ENCODE measurements around the gene KCNIP3. TPM values are rescaled to one million over a fixed set of nuclear protein-coding genes. Genes with fewer than 3 reads are reported as not detected.

Gene KCNIP3
- 10 to 100 TPM in 1 of 3 donors, 1 to 10 TPM in 2; 3.0 to 12.5 (median 4.1) TPM for total RNA-seq
- long read RNA-seq, donor 1, transcript KCNIP3-205 (8 exons, 985 nt), result major isoform, 6 of 14 reads
- long read RNA-seq, donor 1, partial matches to known transcripts, result 0 of 14 reads
- long read RNA-seq, donor 1, other reads (novel, unspliced or antisense), result 8 of 14 reads
- long read RNA-seq, donor 2, partial matches to known transcripts, result 1 of 1 reads
- long read RNA-seq, donor 2, other reads (novel, unspliced or antisense), result 0 of 1 reads

- Histone ChIP-seq H3K4me1 (ENCODE audit: low read depth) (peaks cover 4% of the 10 kb centered on the region), H3K9me3 (no peaks in the 10 kb centered on the region), H3K4me3 (no peak within 1 kb of the TSS), H3K36me3 (ENCODE audit: low read depth) (no peaks in the 10 kb centered on the region)
- intact Hi-C loops (cut with DNase I, micrococcal nuclease), result no loop called here
- TF ChIP-seq CTCF (IDR thresholded peaks at IDR 0.05), result no peak
- DNase-seq (peak in 2 of 3 donors; percentile 46 to 58), ATAC-seq (peak; percentile 60)
These were observed at the start of gene KCNIP3 for GRCh38 chr2:95296880-95297487. Gene KCNIP3, plus strand, starts transcription at chr2:95297347. Its CDS starts 92 bp downstream, at chr2:95297439.

DNA sequence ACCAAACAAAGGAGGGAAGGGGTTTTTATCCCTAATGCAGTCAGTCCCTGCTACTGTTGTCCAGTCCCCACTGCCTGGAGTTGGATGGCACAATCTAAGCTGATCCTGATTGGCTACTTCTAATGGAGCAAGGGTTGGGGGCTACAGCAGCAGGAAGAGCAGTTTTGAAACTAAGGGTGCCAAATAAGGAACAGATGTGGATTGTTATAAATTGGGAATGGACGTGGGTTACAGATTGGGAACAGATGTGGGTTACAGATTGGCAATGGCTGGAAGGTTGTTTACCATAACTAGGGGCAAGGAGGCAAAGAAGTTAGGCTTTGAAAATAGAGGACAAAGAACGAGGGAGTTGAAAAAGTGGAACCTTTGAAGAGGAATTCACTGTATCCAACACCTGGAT, 38.9 kb upstream of the KCNIP3 start:
- Histone ChIP-seq H3K4me1 (ENCODE audit: low read depth) (no peaks in the 10 kb centered on the region), H3K9me3 (peaks cover 8% of the 10 kb centered on the region), H3K4me3 (no peak overlapping the region), H3K36me3 (ENCODE audit: low read depth) (no peaks in the 10 kb centered on the region)
- DNase-seq (no peak), ATAC-seq (no peak)
- intact Hi-C loops (cut with DNase I, micrococcal nuclease), result no loop called here
- TF ChIP-seq CTCF (IDR thresholded peaks at IDR 0.05), result no peak

DNA sequence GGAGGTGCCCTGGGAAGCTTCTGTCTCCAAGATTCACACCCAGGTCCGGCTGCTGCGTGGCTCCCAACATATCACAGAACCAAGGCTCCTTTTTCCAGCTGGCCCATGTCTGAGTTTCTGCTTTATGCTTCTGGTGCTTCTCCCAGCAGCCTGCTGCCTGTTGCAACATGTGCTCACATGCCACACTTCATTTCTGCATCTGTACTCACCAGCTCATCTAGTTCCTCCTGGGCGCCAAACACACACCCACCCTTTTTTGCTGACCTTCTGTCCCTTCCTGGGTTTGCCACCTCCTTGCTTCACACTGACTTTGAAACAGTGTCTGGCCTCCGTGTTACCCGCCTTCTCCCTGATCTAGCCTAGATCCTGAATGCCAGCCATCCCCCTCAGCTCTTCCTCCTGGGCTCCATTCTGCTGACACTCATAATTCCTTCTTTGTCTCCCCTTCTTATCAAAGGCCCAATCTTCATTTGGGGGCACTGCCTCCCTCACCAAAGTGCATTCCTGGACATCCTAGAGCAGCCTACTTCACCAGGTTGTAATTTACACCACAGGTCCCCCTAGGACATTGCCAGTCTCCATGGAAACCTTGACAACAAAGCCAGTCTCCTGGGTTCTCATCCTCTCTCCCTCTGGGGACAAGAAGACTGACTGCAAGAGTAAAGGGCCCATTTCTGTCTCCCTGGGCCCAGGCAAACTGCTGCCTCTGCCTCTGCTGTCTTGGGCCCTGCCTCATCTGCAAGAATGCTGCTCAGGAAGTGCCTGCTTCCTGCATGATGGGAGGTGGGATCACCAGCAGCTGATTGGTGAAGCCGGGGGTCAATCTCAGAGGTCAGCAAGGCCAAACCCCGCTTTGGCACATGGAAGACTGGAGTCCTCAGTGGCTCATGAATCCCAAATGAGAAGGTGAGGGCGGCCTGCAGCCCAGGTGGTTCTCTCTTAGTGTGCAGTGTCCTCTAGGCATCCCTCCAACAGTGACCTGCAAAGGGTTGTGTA, 36.8 kb upstream of the KCNIP3 start:
- Histone ChIP-seq H3K36me3 (ENCODE audit: low read depth) (no peaks in the 10 kb centered on the region), H3K4me1 (ENCODE audit: low read depth) (no peaks in the 10 kb centered on the region), H3K4me3 (no peak overlapping the region), H3K9me3 (peaks cover 8% of the 10 kb centered on the region)
- intact Hi-C loops (cut with DNase I, micrococcal nuclease), result no loop called here
- ATAC-seq (peak; percentile 23), DNase-seq (no peak)
- TF ChIP-seq CTCF (IDR thresholded peaks at IDR 0.05), result no peak

- no peaks in the 10 kb centered on the region for H3K4me1 ChIP-seq (ENCODE audit: low read depth)
- intact Hi-C loops (cut with DNase I, micrococcal nuclease), result no loop called here
- no peak overlapping the region for H3K4me3 ChIP-seq
- no peaks in the 10 kb centered on the region for H3K36me3 ChIP-seq (ENCODE audit: low read depth)
- DNase-seq (no peak), ATAC-seq (no peak)
- H3K9me3 ChIP-seq, result peaks cover 8% of the 10 kb centered on the region
- no peak for TF ChIP-seq CTCF (IDR thresholded peaks at IDR 0.05)
These were observed 35.5 kb upstream of the KCNIP3 start for GRCh38 chr2:95261602-95262001.

DNA sequence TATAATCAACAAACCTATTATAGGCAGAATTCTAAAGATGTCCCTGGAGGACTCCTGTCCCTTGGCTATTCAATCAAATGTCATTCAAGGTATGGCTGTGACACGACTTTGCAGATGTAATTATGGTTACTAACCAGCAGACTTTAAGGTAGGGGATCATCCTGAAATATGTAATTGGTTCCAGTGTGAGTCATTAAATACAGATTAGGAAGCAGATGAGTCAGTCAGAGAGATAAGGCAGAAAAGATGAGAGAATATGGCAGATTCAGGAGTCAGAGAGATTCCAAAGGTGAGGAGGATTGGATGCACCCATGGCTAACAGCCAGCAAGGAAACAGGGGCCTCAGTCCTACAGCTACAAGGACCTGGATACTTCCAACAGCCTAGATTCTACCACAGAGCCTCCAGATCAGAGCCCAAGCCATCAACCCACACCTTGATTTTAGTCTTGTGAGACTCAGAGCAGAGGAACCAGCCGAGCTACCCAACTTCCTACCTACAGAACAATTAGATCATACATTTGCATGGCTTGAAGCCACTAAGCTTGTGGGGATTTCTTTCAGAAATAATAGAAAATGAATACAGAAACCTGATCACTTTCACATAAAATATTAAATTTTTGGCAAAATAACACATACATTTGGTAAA, 34.1 kb upstream of the KCNIP3 start:
- no peaks in the 10 kb centered on the region for H3K4me1 ChIP-seq (ENCODE audit: low read depth)
- no peaks in the 10 kb centered on the region for H3K36me3 ChIP-seq (ENCODE audit: low read depth)
- DNase-seq, result no peak
- no peaks in the 10 kb centered on the region for H3K9me3 ChIP-seq
- intact Hi-C loops (cut with DNase I, micrococcal nuclease), result no loop called here
- no peak for TF ChIP-seq CTCF (IDR thresholded peaks at IDR 0.05)
- no peak for ATAC-seq
- H3K4me3 ChIP-seq, result no peak overlapping the region

Measured in mucosa of descending colon (tissue), 3 donors.